ENCODE results near the gene C12orf56. TPM values are rescaled to one million over a fixed set of nuclear protein-coding genes. Genes with fewer than 3 reads are reported as not detected.
"Not testable (repeated sequence)": the region's sequence is repeated elsewhere in the genome, so short reads cannot be mapped to it uniquely, and the experiment has no call there.

The C12orf56 gene
- total and polyA plus RNA-seq, 4 donors = 0.03 to 0.51 (median 0.12) TPM; not detected in 1

- peaks cover 0 to 1% (median 0%) of the 10 kb centered on the region in 4 donors for H3K9me3 ChIP-seq (ENCODE audit: control insufficient read depth in 4 of 4, insufficient read depth in 3 of 4, low read length in 3 of 4)
- ATAC-seq (ENCODE audit: insufficient read depth, low FRiP score) = no peak
- no peak overlapping the region for H3K27ac ChIP-seq (ENCODE audit: low read depth in 1 of 2, low read length in 1 of 2)
- no peaks in the 10 kb centered on the region for H3K4me1 ChIP-seq (ENCODE audit: control insufficient read depth in 5 of 5, insufficient read depth in 5 of 5, low read length in 5 of 5)
- H3K4me3 ChIP-seq = no peak overlapping the region
- no peak overlapping the region for H3K9ac ChIP-seq (ENCODE audit: insufficient read depth in 1 of 2, low read length in 2 of 2)
- DNase-seq = no peak
- H3K27me3 ChIP-seq (ENCODE audit: control insufficient read depth in 3 of 3, insufficient read depth in 3 of 3, low read length in 2 of 3) = no peaks in the 10 kb centered on the region
- 88 to 92% methylated on average over 4 of the region's 4 CpGs for WGBS, 2 donors
- no peak for TF ChIP-seq CTCF (IDR thresholded peaks at IDR 0.05; ENCODE audit: control extremely low read depth, extremely low read depth)
- no peaks in the 10 kb centered on the region for H3K36me3 ChIP-seq (ENCODE audit: control insufficient read depth in 4 of 4, insufficient read depth in 4 of 4, low read length in 4 of 4)
These were observed 54.6 kb downstream of the C12orf56 start for GRCh38 chr12:64335886-64336466.

DNA sequence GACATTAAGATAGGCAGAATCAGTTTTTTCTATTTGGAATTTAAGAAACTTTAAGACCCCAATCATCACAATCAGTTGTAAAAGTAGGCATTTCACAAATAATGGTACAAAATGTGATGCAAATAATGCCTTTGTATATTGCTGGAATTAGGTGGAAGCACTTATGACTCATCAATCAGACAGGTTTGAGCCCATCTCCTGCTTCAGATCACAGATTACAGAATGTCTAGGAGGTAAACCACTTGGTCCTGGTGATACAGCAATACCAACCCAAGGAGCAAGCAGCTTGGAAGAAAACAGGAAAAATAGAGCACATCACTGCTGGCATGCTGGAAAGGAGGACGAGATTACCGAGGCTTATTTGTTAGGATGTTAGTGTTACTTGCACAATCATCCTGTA, 57.6 kb downstream of the C12orf56 start:
- ATAC-seq (ENCODE audit: insufficient read depth, low FRiP score) (no peak), DNase-seq (no peak)
- Histone ChIP-seq H3K27me3 (ENCODE audit: control insufficient read depth in 3 of 3, insufficient read depth in 3 of 3, low read length in 2 of 3) (no peaks in the 10 kb centered on the region), H3K9ac (ENCODE audit: insufficient read depth in 1 of 2, low read length in 2 of 2) (no peak overlapping the region), H3K4me3 (no peak overlapping the region), H3K27ac (ENCODE audit: low read depth in 1 of 2, low read length in 1 of 2) (no peak overlapping the region), H3K36me3 (ENCODE audit: control insufficient read depth in 4 of 4, insufficient read depth in 4 of 4, low read length in 4 of 4) (no peaks in the 10 kb centered on the region), H3K4me1 (ENCODE audit: control insufficient read depth in 5 of 5, insufficient read depth in 5 of 5, low read length in 5 of 5) (no peaks in the 10 kb centered on the region), H3K9me3 (ENCODE audit: control insufficient read depth in 4 of 4, insufficient read depth in 3 of 4, low read length in 3 of 4) (no peaks in the 10 kb centered on the region)
- 70 to 83% methylated on average over 2 of the region's 2 CpGs for WGBS, 2 donors
- no peak for TF ChIP-seq CTCF (IDR thresholded peaks at IDR 0.05; ENCODE audit: control extremely low read depth, extremely low read depth)

DNA sequence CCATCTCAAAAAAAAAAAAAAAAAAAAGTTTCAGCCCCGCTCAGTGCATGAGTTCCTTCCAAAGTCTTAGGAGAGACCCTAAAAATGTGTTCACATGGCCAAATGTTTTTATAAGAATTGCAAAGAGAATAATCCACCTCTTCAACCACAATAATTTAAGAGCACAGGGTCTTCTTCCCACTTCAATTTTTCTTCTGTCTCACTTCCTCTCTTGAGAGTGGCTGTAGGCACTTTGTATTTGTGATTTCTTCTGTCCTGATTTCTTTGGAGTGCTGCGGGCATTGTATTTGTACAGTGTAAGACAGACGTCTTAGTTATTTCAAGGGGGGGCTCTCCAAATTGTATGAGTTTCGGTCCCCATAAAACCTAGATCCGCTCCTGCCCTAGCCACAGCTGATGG, 58.3 kb downstream of the C12orf56 start:
- Histone ChIP-seq H3K4me3 (no peak overlapping the region), H3K36me3 (ENCODE audit: control insufficient read depth in 4 of 4, insufficient read depth in 4 of 4, low read length in 4 of 4) (no peaks in the 10 kb centered on the region), H3K27ac (ENCODE audit: low read depth in 1 of 2, low read length in 1 of 2) (no peak overlapping the region), H3K9ac (ENCODE audit: insufficient read depth in 1 of 2, low read length in 2 of 2) (no peak overlapping the region), H3K9me3 (ENCODE audit: control insufficient read depth in 4 of 4, insufficient read depth in 3 of 4, low read length in 3 of 4) (no peaks in the 10 kb centered on the region), H3K4me1 (ENCODE audit: control insufficient read depth in 5 of 5, insufficient read depth in 5 of 5, low read length in 5 of 5) (no peaks in the 10 kb centered on the region), H3K27me3 (ENCODE audit: control insufficient read depth in 3 of 3, insufficient read depth in 3 of 3, low read length in 2 of 3) (no peaks in the 10 kb centered on the region)
- no peak for DNase-seq
- 88 to 96% methylated on average over 5 of the region's 5 CpGs for WGBS, 2 donors
- TF ChIP-seq CTCF (IDR thresholded peaks at IDR 0.05; ENCODE audit: control extremely low read depth, extremely low read depth) = no peak
- ATAC-seq (ENCODE audit: insufficient read depth, low FRiP score) = no peak

- 89 to 96% methylated on average over 6 to 7 of the region's 9 CpGs for WGBS, 2 donors
- H3K27me3 ChIP-seq (ENCODE audit: control insufficient read depth in 3 of 3, insufficient read depth in 3 of 3, low read length in 2 of 3); H3K4me1 ChIP-seq (ENCODE audit: control insufficient read depth in 5 of 5, insufficient read depth in 5 of 5, low read length in 5 of 5); DNase-seq; ATAC-seq (ENCODE audit: insufficient read depth, low FRiP score); H3K27ac ChIP-seq (ENCODE audit: low read depth in 1 of 2, low read length in 1 of 2); H3K9me3 ChIP-seq (ENCODE audit: control insufficient read depth in 4 of 4, insufficient read depth in 3 of 4, low read length in 3 of 4); H3K4me3 ChIP-seq; H3K36me3 ChIP-seq (ENCODE audit: control insufficient read depth in 4 of 4, insufficient read depth in 4 of 4, low read length in 4 of 4); H3K9ac ChIP-seq (ENCODE audit: insufficient read depth in 1 of 2, low read length in 2 of 2): not testable (repeated sequence)
These were observed 61.4 kb downstream of the C12orf56 start for GRCh38 chr12:64329031-64329710.

Data from lung (tissue), 12 donors.